Left ventricle myocardium inferior (tissue), 1 donor: ENCODE data around the gene CELSR2. TPM values are rescaled to one million over a fixed set of nuclear protein-coding genes. Genes with fewer than 3 reads are reported as not detected.

Source experiments
- DNase-seq: peaks from one replicate; pipeline ENCODE4 v3.0.0-alpha.2; 2020
- H3K27ac ChIP-seq: fragments of 200-600 bp; replicated peaks from 2 replicates; pipeline ENCODE4 v1.8.0; 2021
- H3K27me3 ChIP-seq: fragments of 200-600 bp; 2 replicates; pipeline ENCODE4 v1.8.0; 2021; ENCODE audit warnings: low read depth
- H3K36me3 ChIP-seq: fragments of 200-600 bp; 2 replicates; pipeline ENCODE4 v1.8.0; 2021
- H3K4me1 ChIP-seq: fragments of 200-600 bp; 2 replicates; pipeline ENCODE4 v1.8.0; 2021
- H3K4me3 ChIP-seq: fragments of 200-600 bp; 2 replicates; pipeline ENCODE4 v1.8.0; 2021; ENCODE audit warnings: mild to moderate bottlenecking, moderate library complexity
- H3K9me3 ChIP-seq: fragments of 200-600 bp; replicated peaks from 2 replicates; pipeline ENCODE4 v1.8.0; 2021
- intact Hi-C: fragments of 100-400 bp; cut with micrococcal nuclease; formaldehyde crosslinking; loops from one replicate; pipeline ENCODE4 v1.11.0; 2022
- total RNA-seq: library from RNA; stranded (reverse); fragmentation: NEBNext Ultra II Directional; extraction: Animal tissue kit (Norgen Biotek cat#: 25700); gene quantifications from one replicate; pipeline ENCODE4 v1.2.1, GENCODE V29; 2021
- TF ChIP-seq, protein P1 (sequence below): fragments of 200-600 bp; IDR thresholded peaks from 2 replicates; pipeline ENCODE4 v1.8.0; 2021; ENCODE audit warnings: antibody characterized with exemption, mild to moderate bottlenecking, borderline replicate concordance
- donor health status: DM: no; HTN: yes; CAD: no; lungs with severe emphysema.

Gene CELSR2
- total RNA-seq, 1 donor from 2014 or later = 4.2 TPM

DNA sequence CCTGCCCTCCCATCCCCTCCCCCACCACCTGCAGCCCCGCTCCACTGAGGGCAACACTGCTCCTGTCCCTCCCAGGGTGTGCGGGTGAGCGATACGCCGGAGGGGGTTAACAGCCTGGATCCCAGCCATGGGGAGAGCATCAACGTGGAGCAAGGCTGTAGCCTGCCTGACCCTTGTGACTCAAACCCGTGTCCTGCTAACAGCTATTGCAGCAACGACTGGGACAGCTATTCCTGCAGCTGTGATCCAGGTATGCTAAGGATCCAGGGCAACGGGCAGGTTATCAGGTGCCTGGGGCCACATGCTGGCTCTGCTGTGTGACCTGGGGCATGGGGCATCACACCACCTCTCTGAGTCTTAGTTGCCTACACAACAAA lies 15.0 kb downstream of the CELSR2 start:
- Histone ChIP-seq H3K4me1 (peaks cover 7% of the 10 kb centered on the region), H3K9me3 (no peaks in the 10 kb centered on the region), H3K27me3 (no peaks in the 10 kb centered on the region), H3K4me3 (no peak overlapping the region), H3K36me3 (no peaks in the 10 kb centered on the region), H3K27ac (no peak overlapping the region)
- TF ChIP-seq, protein P1, sequence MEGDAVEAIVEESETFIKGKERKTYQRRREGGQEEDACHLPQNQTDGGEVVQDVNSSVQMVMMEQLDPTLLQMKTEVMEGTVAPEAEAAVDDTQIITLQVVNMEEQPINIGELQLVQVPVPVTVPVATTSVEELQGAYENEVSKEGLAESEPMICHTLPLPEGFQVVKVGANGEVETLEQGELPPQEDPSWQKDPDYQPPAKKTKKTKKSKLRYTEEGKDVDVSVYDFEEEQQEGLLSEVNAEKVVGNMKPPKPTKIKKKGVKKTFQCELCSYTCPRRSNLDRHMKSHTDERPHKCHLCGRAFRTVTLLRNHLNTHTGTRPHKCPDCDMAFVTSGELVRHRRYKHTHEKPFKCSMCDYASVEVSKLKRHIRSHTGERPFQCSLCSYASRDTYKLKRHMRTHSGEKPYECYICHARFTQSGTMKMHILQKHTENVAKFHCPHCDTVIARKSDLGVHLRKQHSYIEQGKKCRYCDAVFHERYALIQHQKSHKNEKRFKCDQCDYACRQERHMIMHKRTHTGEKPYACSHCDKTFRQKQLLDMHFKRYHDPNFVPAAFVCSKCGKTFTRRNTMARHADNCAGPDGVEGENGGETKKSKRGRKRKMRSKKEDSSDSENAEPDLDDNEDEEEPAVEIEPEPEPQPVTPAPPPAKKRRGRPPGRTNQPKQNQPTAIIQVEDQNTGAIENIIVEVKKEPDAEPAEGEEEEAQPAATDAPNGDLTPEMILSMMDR = no peak
- intact Hi-C loops = no loop called here
- no peak for DNase-seq

DNA sequence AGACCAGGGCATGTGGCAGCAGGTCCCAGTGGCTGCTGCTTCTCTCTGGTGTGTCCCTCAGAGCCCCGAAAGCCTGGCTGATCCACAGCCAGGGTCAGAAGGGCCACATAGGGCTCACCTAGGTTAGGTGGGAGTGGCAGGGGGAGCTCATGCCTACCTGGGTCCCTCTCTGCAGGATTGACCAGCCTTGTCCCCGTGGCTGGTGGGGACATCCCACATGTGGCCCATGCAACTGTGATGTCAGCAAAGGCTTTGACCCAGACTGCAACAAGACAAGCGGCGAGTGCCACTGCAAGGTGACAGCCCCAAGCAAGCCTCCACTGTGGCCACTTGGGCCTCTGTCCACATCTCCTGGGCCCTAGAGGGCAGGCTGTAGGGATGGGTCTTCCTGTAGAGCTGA lies 15.7 kb downstream of the CELSR2 start:
- intact Hi-C loops = no loop called here

DNA sequence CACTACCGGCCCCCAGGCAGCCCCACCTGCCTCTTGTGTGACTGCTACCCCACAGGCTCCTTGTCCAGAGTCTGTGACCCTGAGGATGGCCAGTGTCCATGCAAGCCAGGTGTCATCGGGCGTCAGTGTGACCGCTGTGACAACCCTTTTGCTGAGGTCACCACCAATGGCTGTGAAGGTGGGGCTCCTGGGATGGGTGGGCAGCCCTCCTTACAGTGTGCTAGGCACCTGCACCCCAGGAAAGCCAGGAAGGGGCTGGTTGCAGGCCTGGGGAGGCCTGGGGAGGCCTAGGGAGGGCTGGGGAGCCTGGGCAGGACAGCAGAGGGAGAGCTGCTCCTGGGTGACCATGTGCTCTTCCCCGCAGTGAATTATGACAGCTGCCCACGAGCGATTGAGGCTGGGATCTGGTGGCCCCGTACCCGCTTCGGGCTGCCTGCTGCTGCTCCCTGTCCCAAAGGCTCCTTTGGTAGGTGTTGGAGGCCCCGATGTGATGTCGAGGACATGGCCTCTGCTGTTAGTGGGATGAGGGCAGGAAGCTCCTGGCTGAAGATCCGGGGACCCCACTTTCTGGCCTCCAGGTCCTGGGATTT lies 16.5 kb downstream of the CELSR2 start:
- intact Hi-C loops = no loop called here
- Histone ChIP-seq H3K4me3 (no peak overlapping the region), H3K9me3 (no peaks in the 10 kb centered on the region), H3K36me3 (no peaks in the 10 kb centered on the region), H3K4me1 (peaks cover 7% of the 10 kb centered on the region), H3K27ac (no peak overlapping the region), H3K27me3 (no peaks in the 10 kb centered on the region)
- no peak for DNase-seq
- TF ChIP-seq, protein P1 = no peak

More for the DNA sequence above, 15.7 kb downstream of the CELSR2 start:
- Histone ChIP-seq H3K27ac (no peak overlapping the region), H3K4me1 (peaks cover 7% of the 10 kb centered on the region), H3K27me3 (no peaks in the 10 kb centered on the region), H3K4me3 (no peak overlapping the region), H3K36me3 (no peaks in the 10 kb centered on the region), H3K9me3 (no peaks in the 10 kb centered on the region)
- TF ChIP-seq, protein P1 = no peak
- DNase-seq = no peak

DNA sequence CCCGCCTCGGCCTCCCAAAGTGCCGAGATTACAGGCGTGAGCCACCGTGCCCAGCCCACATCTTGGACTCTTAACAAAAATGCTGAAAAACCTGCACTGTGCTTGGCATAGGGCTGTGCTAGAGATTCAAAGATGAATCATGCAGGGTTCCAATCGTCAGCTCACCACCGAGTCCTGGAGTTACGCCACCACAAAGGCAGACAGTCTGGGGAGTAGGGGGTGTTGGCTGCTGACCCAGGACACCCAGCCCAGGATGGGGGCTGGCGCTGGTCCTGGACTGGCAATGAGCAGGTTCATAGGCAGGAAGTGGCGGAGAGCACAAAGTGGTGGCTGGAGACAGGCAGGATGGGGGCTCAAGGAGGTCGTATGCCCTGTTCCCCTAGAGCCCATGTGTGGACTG lies 17.6 kb downstream of the CELSR2 start:
- DNase-seq = no peak
- intact Hi-C loops = no loop called here

DNA sequence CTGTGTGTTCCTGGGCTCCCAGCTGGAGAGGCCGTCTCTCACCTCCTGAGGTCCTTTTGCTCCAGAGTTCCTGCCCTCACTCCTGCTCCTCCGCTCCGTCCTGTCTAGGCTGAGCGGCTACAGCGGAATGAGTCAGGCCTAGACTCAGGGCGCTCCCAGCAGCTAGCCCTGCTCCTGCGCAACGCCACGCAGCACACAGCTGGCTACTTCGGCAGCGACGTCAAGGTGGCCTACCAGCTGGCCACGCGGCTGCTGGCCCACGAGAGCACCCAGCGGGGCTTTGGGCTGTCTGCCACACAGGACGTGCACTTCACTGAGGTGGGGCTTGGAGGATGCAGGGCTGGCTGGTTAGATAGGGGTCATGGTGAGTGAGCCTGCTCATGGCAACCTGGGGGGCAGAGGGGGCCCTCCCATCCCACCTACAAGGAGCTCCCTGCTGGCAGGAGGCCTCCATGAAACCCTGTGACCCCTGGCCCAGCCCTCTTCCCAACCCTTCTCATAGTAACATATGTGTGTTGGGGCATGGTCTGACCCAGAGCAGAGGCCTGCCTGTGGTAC lies 18.5 kb downstream of the CELSR2 start:
- H3K36me3 ChIP-seq = no peaks in the 10 kb centered on the region
- H3K9me3 ChIP-seq = no peaks in the 10 kb centered on the region
- no peak for DNase-seq
- intact Hi-C loops = no loop called here
- no peaks in the 10 kb centered on the region for H3K27me3 ChIP-seq
- H3K4me1 ChIP-seq = peaks cover 7% of the 10 kb centered on the region
- TF ChIP-seq, protein P1 = no peak
- no peak overlapping the region for H3K27ac ChIP-seq
- H3K4me3 ChIP-seq = no peak overlapping the region

More for the DNA sequence above, 17.6 kb downstream of the CELSR2 start:
- TF ChIP-seq, protein P1 = no peak
- peaks cover 7% of the 10 kb centered on the region for H3K4me1 ChIP-seq
- no peaks in the 10 kb centered on the region for H3K36me3 ChIP-seq
- no peak overlapping the region for H3K4me3 ChIP-seq
- no peak overlapping the region for H3K27ac ChIP-seq
- no peaks in the 10 kb centered on the region for H3K27me3 ChIP-seq
- no peaks in the 10 kb centered on the region for H3K9me3 ChIP-seq
